Measurements from ENCODE around the gene C22orf15. TPM values are rescaled to one million over a fixed set of nuclear protein-coding genes. Genes with fewer than 3 reads are reported as not detected.

Gene C22orf15
- total RNA-seq, 1 experiment from 2014 or later: 2.7 TPM

DNA sequence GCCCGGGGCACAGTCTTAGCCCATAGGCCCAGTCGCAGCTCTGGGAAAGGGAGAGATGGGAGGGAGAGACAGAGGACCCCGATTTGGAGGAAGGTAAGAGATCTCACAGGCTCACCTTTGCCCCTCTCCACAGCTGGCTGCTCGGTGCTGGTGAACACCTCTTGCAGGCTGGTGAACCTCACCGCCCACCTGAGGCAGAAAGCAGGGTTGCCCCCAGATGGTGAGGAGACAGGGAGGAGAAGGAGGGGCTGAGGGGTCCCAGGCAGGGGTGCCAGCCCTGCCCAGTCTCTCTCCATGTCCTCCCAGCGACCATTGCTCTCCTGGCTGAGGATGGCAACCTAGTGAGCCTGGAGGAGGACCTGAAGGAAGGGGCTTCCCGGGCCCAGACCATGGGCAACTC is 1.2 kb downstream of the C22orf15 start:
- H3K27me3 Mint-ChIP-seq (ENCODE audit: low read depth): peaks cover 8% of the 10 kb centered on the region
- CTCF ChIA-PET: interaction anchor here (1.1 to 2.0 kb wide), 3 partner anchors 13 to 94 kb away, joined by 4 to 15 read pairs (median 5); partner anchors contain the start of genes SLC2A11 and ZNF70
- POLR2A ChIA-PET: interaction anchor here (1.5 kb wide), 1 partner anchor 94 kb away, joined by 3 read pairs; the partner anchor contains the start of gene SLC2A11

DNA sequence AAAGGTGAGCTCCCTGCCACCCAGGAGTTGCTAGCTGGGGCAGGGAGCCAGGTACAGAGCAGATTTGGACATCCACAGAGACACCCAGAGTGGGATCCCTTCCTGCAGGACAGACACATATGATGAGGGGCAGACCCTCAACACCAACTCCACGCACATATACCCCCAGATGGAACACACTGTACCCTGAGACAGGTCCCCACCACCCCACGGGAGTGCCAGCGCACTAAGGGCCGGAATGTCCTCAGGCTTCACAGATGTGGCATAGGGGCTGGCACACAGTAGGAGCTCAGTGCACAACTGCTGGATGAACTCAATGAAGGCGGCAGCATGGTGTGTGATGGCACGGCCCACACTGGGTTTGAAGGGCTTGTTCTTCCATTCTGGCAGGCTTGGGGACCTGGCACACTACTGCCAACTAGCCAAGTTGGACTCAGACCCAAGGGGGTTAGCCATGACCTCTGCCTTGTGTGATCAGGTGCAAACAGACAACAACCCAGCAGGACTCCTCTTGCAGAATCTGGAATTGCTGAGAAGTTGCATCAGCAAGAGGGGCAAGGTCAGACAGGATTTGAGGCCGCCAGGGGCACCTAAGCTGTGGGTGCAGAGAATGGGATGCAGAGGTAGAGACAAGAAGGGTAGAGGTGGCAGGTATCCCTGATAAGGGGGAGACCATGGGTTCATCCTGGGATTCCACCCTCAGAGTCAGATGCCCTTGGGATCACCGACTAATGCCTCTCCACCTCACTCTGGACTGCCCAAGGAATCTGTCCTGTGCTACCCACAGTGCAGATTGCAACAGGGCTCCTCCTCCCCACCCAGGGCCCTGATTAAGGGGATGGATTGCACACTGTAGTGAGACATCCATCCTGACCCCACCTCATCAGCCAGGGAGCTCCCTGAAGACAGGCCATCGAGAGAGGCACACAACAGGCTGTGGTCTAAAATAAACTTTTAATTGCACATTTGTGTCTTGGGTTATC is 2.4 kb downstream of the C22orf15 start:
- no peaks in the 10 kb centered on the region for H3K9me3 Mint-ChIP-seq
- no peak for ATAC-seq
- ChIA-PET POLR2A (no interaction called here), CTCF (interaction anchor here (0.9 to 1.5 kb wide), 3 partner anchors 60 to 85 kb away, joined by 3 to 5 read pairs (median 4); no protein-coding TSS in a partner anchor)
- H3K36me3 Mint-ChIP-seq: peaks cover 2% of the 10 kb centered on the region
- peaks cover 20% of the 10 kb centered on the region for H3K27me3 Mint-ChIP-seq (ENCODE audit: low read depth)
- H3K4me1 Mint-ChIP-seq: peaks cover 32% of the 10 kb centered on the region
- H3K4me3 Mint-ChIP-seq: no peak overlapping the region
- no peak for DNase-seq (ENCODE audit: low spot score)
- TF ChIP-seq JAZF1 (CRISPR knock-in tag; IDR thresholded peaks at IDR 0.05) (no peak), MYBL2 (CRISPR knock-in tag; IDR thresholded peaks at IDR 0.05) (no peak), GABPB1 (CRISPR knock-in tag; IDR thresholded peaks at IDR 0.05) (peak; percentile 100)
- TF ChIP-seq, protein P1, sequence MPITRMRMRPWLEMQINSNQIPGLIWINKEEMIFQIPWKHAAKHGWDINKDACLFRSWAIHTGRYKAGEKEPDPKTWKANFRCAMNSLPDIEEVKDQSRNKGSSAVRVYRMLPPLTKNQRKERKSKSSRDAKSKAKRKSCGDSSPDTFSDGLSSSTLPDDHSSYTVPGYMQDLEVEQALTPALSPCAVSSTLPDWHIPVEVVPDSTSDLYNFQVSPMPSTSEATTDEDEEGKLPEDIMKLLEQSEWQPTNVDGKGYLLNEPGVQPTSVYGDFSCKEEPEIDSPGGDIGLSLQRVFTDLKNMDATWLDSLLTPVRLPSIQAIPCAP (CRISPR knock-in tag; IDR thresholded peaks at IDR 0.05): no peak
- TF ChIP-seq, protein P2, sequence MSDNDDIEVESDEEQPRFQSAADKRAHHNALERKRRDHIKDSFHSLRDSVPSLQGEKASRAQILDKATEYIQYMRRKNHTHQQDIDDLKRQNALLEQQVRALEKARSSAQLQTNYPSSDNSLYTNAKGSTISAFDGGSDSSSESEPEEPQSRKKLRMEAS (CRISPR knock-in tag; IDR thresholded peaks at IDR 0.05): peak; percentile 24; the same call in 1 of the 2 replicates
- no peak overlapping the region for H3K27ac Mint-ChIP-seq

More for the DNA sequence above, 1.2 kb downstream of the C22orf15 start:
- H3K4me1 Mint-ChIP-seq: peaks cover 29% of the 10 kb centered on the region
- no peak for ATAC-seq
- H3K36me3 Mint-ChIP-seq: peaks cover 2% of the 10 kb centered on the region
- no peak for DNase-seq (ENCODE audit: low spot score)
- TF ChIP-seq, protein P3, sequence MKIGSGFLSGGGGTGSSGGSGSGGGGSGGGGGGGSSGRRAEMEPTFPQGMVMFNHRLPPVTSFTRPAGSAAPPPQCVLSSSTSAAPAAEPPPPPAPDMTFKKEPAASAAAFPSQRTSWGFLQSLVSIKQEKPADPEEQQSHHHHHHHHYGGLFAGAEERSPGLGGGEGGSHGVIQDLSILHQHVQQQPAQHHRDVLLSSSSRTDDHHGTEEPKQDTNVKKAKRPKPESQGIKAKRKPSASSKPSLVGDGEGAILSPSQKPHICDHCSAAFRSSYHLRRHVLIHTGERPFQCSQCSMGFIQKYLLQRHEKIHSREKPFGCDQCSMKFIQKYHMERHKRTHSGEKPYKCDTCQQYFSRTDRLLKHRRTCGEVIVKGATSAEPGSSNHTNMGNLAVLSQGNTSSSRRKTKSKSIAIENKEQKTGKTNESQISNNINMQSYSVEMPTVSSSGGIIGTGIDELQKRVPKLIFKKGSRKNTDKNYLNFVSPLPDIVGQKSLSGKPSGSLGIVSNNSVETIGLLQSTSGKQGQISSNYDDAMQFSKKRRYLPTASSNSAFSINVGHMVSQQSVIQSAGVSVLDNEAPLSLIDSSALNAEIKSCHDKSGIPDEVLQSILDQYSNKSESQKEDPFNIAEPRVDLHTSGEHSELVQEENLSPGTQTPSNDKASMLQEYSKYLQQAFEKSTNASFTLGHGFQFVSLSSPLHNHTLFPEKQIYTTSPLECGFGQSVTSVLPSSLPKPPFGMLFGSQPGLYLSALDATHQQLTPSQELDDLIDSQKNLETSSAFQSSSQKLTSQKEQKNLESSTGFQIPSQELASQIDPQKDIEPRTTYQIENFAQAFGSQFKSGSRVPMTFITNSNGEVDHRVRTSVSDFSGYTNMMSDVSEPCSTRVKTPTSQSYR (CRISPR knock-in tag; IDR thresholded peaks at IDR 0.05): no peak
- TF ChIP-seq, protein P4, sequence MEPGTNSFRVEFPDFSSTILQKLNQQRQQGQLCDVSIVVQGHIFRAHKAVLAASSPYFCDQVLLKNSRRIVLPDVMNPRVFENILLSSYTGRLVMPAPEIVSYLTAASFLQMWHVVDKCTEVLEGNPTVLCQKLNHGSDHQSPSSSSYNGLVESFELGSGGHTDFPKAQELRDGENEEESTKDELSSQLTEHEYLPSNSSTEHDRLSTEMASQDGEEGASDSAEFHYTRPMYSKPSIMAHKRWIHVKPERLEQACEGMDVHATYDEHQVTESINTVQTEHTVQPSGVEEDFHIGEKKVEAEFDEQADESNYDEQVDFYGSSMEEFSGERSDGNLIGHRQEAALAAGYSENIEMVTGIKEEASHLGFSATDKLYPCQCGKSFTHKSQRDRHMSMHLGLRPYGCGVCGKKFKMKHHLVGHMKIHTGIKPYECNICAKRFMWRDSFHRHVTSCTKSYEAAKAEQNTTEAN (CRISPR knock-in tag; IDR thresholded peaks at IDR 0.05): no peak
- TF ChIP-seq, protein P5, sequence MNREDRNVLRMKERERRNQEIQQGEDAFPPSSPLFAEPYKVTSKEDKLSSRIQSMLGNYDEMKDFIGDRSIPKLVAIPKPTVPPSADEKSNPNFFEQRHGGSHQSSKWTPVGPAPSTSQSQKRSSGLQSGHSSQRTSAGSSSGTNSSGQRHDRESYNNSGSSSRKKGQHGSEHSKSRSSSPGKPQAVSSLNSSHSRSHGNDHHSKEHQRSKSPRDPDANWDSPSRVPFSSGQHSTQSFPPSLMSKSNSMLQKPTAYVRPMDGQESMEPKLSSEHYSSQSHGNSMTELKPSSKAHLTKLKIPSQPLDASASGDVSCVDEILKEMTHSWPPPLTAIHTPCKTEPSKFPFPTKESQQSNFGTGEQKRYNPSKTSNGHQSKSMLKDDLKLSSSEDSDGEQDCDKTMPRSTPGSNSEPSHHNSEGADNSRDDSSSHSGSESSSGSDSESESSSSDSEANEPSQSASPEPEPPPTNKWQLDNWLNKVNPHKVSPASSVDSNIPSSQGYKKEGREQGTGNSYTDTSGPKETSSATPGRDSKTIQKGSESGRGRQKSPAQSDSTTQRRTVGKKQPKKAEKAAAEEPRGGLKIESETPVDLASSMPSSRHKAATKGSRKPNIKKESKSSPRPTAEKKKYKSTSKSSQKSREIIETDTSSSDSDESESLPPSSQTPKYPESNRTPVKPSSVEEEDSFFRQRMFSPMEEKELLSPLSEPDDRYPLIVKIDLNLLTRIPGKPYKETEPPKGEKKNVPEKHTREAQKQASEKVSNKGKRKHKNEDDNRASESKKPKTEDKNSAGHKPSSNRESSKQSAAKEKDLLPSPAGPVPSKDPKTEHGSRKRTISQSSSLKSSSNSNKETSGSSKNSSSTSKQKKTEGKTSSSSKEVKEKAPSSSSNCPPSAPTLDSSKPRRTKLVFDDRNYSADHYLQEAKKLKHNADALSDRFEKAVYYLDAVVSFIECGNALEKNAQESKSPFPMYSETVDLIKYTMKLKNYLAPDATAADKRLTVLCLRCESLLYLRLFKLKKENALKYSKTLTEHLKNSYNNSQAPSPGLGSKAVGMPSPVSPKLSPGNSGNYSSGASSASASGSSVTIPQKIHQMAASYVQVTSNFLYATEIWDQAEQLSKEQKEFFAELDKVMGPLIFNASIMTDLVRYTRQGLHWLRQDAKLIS (CRISPR knock-in tag; IDR thresholded peaks at IDR 0.05; ENCODE audit: borderline replicate concordance): no peak
- TF ChIP-seq TEAD1 (CRISPR knock-in tag; IDR thresholded peaks at IDR 0.05): no peak
- H3K9me3 Mint-ChIP-seq: no peaks in the 10 kb centered on the region
- H3K4me3 Mint-ChIP-seq: peak overlapping the region; percentile 41; the same call in 1 of the 2 replicates
- H3K27ac Mint-ChIP-seq: peak overlapping the region; percentile 70; the same call in 1 of the 2 replicates

DNA sequence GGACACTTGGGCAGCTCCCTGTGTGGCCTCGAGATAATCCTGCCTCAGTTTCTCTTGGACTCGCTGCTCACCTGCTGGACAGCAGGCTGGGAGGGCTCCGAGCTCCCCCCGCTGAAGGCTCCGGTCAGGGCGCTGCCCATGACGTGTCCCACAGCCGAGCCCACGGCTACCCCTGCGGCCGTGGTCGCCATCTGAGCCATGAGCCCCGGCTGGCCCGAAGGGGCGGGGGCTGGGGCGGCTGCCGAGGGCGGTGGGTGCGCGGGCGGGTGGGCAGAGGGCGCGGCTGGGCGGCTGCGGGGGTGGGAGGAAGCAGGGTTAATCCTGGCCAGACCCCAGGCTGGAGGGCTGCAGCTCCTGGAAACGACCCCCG is 4.5 kb downstream of the C22orf15 start:
- ChIA-PET POLR2A (interaction anchor here (0.8 to 1.6 kb wide), 2 partner anchors 83 to 90 kb away, joined by 3 to 4 read pairs; no protein-coding TSS in a partner anchor), CTCF (interaction anchor here (0.6 to 4.0 kb wide), 16 partner anchors 9 to 301 kb away, joined by 3 to 77 read pairs (median 5); partner anchors contain the start of genes MIF, SLC2A11 and ZNF70)
- no peak for ATAC-seq
- peak overlapping the region; percentile 89 for H3K4me3 Mint-ChIP-seq
- H3K4me1 Mint-ChIP-seq: peaks cover 41% of the 10 kb centered on the region
- no peak overlapping the region for H3K27ac Mint-ChIP-seq
- TF ChIP-seq GABPB1 (CRISPR knock-in tag; IDR thresholded peaks at IDR 0.05) (no peak), CBFB (CRISPR knock-in tag; IDR thresholded peaks at IDR 0.05; ENCODE audit: low read depth) (peak; percentile 11; the same call in 1 of the 2 replicates), IRF2 (CRISPR knock-in tag; IDR thresholded peaks at IDR 0.05; ENCODE audit: borderline replicate concordance, low read depth) (no peak)
- TF ChIP-seq, protein P6, sequence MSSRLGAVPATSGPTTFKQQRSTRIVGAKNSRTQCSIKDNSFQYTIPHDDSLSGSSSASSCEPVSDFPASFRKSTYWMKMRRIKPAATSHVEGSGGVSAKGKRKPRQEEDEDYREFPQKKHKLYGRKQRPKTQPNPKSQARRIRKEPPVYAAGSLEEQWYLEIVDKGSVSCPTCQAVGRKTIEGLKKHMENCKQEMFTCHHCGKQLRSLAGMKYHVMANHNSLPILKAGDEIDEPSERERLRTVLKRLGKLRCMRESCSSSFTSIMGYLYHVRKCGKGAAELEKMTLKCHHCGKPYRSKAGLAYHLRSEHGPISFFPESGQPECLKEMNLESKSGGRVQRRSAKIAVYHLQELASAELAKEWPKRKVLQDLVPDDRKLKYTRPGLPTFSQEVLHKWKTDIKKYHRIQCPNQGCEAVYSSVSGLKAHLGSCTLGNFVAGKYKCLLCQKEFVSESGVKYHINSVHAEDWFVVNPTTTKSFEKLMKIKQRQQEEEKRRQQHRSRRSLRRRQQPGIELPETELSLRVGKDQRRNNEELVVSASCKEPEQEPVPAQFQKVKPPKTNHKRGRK (CRISPR knock-in tag; IDR thresholded peaks at IDR 0.05; ENCODE audit: borderline replicate concordance): no peak
- TF ChIP-seq, protein P7, sequence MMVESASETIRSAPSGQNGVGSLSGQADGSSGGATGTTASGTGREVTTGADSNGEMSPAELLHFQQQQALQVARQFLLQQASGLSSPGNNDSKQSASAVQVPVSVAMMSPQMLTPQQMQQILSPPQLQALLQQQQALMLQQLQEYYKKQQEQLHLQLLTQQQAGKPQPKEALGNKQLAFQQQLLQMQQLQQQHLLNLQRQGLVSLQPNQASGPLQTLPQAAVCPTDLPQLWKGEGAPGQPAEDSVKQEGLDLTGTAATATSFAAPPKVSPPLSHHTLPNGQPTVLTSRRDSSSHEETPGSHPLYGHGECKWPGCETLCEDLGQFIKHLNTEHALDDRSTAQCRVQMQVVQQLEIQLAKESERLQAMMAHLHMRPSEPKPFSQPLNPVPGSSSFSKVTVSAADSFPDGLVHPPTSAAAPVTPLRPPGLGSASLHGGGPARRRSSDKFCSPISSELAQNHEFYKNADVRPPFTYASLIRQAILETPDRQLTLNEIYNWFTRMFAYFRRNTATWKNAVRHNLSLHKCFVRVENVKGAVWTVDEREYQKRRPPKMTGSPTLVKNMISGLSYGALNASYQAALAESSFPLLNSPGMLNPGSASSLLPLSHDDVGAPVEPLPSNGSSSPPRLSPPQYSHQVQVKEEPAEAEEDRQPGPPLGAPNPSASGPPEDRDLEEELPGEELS (CRISPR knock-in tag; IDR thresholded peaks at IDR 0.05): no peak
- H3K9me3 Mint-ChIP-seq: no peaks in the 10 kb centered on the region
- H3K27me3 Mint-ChIP-seq (ENCODE audit: low read depth): peaks cover 16% of the 10 kb centered on the region
- DNase-seq (ENCODE audit: low spot score): no peak
- H3K36me3 Mint-ChIP-seq: peaks cover 2% of the 10 kb centered on the region
